WTC11 (cell line): ENCODE results near the gene SALL1.

ENCODE experiments used
- ATF1 ChIP-seq: sonication (generic); formaldehyde crosslinking; IDR thresholded peaks from 2 replicates; pipeline ENCODE4 v1.8.1; 2023; ENCODE audit warnings: mild to moderate bottlenecking, moderate library complexity, missing genetic modification reagents
- CREM ChIP-seq: sonication (generic); formaldehyde crosslinking; IDR thresholded peaks from 2 replicates; pipeline ENCODE4 v1.8.1; 2022; ENCODE audit warnings: mild to moderate bottlenecking, missing genetic modification reagents, moderate library complexity
- FOXK1 ChIP-seq: sonication (generic); formaldehyde crosslinking; IDR thresholded peaks from 2 replicates; pipeline ENCODE4 v1.8.0; 2022; ENCODE audit warnings: mild to moderate bottlenecking, moderate library complexity, missing genetic modification reagents
- FOXP1 ChIP-seq: sonication (generic); formaldehyde crosslinking; IDR thresholded peaks from 2 replicates; pipeline ENCODE4 v1.8.0; 2022; ENCODE audit warnings: missing genetic modification reagents, mild to moderate bottlenecking, moderate library complexity, borderline replicate concordance
- MYBL2 ChIP-seq: sonication (generic); formaldehyde crosslinking; IDR thresholded peaks from 2 replicates; pipeline ENCODE4 v1.8.1; 2023; ENCODE audit warnings: mild to moderate bottlenecking, moderate library complexity, missing genetic modification reagents
- NR2C2 ChIP-seq: sonication (generic); formaldehyde crosslinking; IDR thresholded peaks from 2 replicates; pipeline ENCODE4 v1.8.0; 2022; ENCODE audit warnings: mild to moderate bottlenecking, missing genetic modification reagents
- NR3C1 ChIP-seq: sonication (generic); formaldehyde crosslinking; conservative IDR thresholded peaks from 2 replicates; pipeline ENCODE4 v1.8.1; 2023; ENCODE audit warnings: low read depth, mild to moderate bottlenecking, missing genetic modification reagents
- TF ChIP-seq, protein P1 (sequence below): fragments of 200-600 bp; IDR thresholded peaks from 2 replicates; pipeline ENCODE4 v1.8.0; 2022; ENCODE audit warnings: antibody characterized with exemption
- TF ChIP-seq, protein P2 (sequence below): sonication (generic); formaldehyde crosslinking; IDR thresholded peaks from 2 replicates; pipeline ENCODE4 v1.8.0; 2022; ENCODE audit warnings: mild to moderate bottlenecking, missing genetic modification reagents
- TF ChIP-seq, protein P3 (sequence below): sonication (generic); formaldehyde crosslinking; IDR thresholded peaks from 2 replicates; pipeline ENCODE4 v1.8.1; 2023; ENCODE audit warnings: mild to moderate bottlenecking, missing genetic modification reagents
- TF ChIP-seq, protein P4 (sequence below): fragments of 250-450 bp; sonication (Bioruptor Pico); IDR thresholded peaks from 2 replicates; pipeline ENCODE4 v1.8.0; 2021; ENCODE audit warnings: mild to moderate bottlenecking
- TF ChIP-seq, protein P5 (sequence below): sonication (generic); formaldehyde crosslinking; IDR thresholded peaks from 2 replicates; pipeline ENCODE4 v1.8.1; 2023; ENCODE audit warnings: mild to moderate bottlenecking, missing genetic modification reagents, moderate library complexity
- TF ChIP-seq, protein P6 (sequence below): sonication (generic); formaldehyde crosslinking; IDR thresholded peaks from 2 replicates; pipeline ENCODE4 v1.8.0; 2023; ENCODE audit warnings: missing genetic modification reagents
- TF ChIP-seq, protein P7 (sequence below): sonication (generic); formaldehyde crosslinking; conservative IDR thresholded peaks from 2 replicates; pipeline ENCODE4 v1.8.1; 2022; ENCODE audit warnings: mild to moderate bottlenecking, missing genetic modification reagents

DNA sequence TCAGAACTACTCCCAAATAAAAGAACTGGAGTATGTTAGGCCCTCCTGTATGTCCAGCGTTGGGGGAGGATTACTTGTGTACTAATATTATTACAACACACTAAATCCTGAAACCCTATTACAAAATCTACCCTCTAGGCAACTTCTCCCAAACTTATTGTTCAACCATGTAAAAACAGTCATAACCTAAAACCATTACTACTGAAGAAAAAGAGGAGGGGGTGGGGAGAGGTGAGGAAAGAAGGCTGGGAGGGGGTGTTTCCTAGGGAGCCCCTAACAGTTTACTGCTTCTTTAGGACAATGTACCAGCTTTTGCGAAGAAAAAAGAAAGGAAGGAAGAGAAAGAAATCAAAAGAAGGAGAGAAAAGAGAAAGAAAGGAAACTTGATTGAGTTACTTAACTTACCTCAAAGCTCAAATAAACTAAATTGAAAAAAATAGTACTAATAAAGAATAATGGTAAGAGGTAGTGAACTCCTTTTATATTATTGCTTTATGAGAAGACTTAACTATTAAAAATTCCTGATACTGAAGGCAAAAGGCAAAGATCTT is 2.3 kb downstream of the SALL1 start:
- TF ChIP-seq, protein P1, sequence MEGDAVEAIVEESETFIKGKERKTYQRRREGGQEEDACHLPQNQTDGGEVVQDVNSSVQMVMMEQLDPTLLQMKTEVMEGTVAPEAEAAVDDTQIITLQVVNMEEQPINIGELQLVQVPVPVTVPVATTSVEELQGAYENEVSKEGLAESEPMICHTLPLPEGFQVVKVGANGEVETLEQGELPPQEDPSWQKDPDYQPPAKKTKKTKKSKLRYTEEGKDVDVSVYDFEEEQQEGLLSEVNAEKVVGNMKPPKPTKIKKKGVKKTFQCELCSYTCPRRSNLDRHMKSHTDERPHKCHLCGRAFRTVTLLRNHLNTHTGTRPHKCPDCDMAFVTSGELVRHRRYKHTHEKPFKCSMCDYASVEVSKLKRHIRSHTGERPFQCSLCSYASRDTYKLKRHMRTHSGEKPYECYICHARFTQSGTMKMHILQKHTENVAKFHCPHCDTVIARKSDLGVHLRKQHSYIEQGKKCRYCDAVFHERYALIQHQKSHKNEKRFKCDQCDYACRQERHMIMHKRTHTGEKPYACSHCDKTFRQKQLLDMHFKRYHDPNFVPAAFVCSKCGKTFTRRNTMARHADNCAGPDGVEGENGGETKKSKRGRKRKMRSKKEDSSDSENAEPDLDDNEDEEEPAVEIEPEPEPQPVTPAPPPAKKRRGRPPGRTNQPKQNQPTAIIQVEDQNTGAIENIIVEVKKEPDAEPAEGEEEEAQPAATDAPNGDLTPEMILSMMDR = no peak
- TF ChIP-seq, protein P2, sequence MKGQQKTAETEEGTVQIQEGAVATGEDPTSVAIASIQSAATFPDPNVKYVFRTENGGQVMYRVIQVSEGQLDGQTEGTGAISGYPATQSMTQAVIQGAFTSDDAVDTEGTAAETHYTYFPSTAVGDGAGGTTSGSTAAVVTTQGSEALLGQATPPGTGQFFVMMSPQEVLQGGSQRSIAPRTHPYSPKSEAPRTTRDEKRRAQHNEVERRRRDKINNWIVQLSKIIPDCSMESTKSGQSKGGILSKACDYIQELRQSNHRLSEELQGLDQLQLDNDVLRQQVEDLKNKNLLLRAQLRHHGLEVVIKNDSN = no peak
- TF ChIP-seq, protein P3, sequence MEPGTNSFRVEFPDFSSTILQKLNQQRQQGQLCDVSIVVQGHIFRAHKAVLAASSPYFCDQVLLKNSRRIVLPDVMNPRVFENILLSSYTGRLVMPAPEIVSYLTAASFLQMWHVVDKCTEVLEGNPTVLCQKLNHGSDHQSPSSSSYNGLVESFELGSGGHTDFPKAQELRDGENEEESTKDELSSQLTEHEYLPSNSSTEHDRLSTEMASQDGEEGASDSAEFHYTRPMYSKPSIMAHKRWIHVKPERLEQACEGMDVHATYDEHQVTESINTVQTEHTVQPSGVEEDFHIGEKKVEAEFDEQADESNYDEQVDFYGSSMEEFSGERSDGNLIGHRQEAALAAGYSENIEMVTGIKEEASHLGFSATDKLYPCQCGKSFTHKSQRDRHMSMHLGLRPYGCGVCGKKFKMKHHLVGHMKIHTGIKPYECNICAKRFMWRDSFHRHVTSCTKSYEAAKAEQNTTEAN (CRISPR knock-in tag) = no peak
- TF ChIP-seq ATF1 (CRISPR knock-in tag) = no peak
- TF ChIP-seq, protein P4, sequence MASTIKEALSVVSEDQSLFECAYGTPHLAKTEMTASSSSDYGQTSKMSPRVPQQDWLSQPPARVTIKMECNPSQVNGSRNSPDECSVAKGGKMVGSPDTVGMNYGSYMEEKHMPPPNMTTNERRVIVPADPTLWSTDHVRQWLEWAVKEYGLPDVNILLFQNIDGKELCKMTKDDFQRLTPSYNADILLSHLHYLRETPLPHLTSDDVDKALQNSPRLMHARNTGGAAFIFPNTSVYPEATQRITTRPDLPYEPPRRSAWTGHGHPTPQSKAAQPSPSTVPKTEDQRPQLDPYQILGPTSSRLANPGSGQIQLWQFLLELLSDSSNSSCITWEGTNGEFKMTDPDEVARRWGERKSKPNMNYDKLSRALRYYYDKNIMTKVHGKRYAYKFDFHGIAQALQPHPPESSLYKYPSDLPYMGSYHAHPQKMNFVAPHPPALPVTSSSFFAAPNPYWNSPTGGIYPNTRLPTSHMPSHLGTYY (CRISPR knock-in tag) = no peak
- TF ChIP-seq, protein P5, sequence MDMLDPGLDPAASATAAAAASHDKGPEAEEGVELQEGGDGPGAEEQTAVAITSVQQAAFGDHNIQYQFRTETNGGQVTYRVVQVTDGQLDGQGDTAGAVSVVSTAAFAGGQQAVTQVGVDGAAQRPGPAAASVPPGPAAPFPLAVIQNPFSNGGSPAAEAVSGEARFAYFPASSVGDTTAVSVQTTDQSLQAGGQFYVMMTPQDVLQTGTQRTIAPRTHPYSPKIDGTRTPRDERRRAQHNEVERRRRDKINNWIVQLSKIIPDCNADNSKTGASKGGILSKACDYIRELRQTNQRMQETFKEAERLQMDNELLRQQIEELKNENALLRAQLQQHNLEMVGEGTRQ (CRISPR knock-in tag) = no peak
- TF ChIP-seq, protein P6, sequence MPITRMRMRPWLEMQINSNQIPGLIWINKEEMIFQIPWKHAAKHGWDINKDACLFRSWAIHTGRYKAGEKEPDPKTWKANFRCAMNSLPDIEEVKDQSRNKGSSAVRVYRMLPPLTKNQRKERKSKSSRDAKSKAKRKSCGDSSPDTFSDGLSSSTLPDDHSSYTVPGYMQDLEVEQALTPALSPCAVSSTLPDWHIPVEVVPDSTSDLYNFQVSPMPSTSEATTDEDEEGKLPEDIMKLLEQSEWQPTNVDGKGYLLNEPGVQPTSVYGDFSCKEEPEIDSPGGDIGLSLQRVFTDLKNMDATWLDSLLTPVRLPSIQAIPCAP (CRISPR knock-in tag) = no peak
- no peak for TF ChIP-seq FOXK1 (CRISPR knock-in tag)
- no peak for TF ChIP-seq NR3C1 (CRISPR knock-in tag)
- TF ChIP-seq, protein P7, sequence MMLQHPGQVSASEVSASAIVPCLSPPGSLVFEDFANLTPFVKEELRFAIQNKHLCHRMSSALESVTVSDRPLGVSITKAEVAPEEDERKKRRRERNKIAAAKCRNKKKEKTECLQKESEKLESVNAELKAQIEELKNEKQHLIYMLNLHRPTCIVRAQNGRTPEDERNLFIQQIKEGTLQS (CRISPR knock-in tag) = no peak
- no peak for TF ChIP-seq MYBL2 (CRISPR knock-in tag)
- no peak for TF ChIP-seq FOXP1 (CRISPR knock-in tag)
- TF ChIP-seq NR2C2 (CRISPR knock-in tag) = no peak
- TF ChIP-seq CREM (CRISPR knock-in tag) = no peak
